AG09309 (cell line): ENCODE data around the gene MMP14.

Experiments
- DNase-seq: peaks from one replicate; pipeline ENCODE4 v3.0.0-alpha.2; 2010; ENCODE audit warnings: low read depth
- H3K4me3 ChIP-seq: 2 replicates; pipeline ENCODE4 v1.5.1; 2011; ENCODE audit warnings: mild to moderate bottlenecking, low read depth, low read length, moderate library complexity; ENCODE audit not compliant: control insufficient read depth
- TF ChIP-seq, protein P1 (sequence below): IDR thresholded peaks from 2 replicates; pipeline ENCODE4 v1.5.1; 2011; ENCODE audit warnings: mild to moderate bottlenecking, low read depth, low read length, inconsistent platforms; ENCODE audit not compliant: insufficient read depth, control insufficient read depth; ENCODE audit errors: missing control alignments

The MMP14 gene

GRCh38 chr14:22837114-22837749 is 847 bp downstream of the MMP14 start:
- no peak for DNase-seq
- TF ChIP-seq, protein P1, sequence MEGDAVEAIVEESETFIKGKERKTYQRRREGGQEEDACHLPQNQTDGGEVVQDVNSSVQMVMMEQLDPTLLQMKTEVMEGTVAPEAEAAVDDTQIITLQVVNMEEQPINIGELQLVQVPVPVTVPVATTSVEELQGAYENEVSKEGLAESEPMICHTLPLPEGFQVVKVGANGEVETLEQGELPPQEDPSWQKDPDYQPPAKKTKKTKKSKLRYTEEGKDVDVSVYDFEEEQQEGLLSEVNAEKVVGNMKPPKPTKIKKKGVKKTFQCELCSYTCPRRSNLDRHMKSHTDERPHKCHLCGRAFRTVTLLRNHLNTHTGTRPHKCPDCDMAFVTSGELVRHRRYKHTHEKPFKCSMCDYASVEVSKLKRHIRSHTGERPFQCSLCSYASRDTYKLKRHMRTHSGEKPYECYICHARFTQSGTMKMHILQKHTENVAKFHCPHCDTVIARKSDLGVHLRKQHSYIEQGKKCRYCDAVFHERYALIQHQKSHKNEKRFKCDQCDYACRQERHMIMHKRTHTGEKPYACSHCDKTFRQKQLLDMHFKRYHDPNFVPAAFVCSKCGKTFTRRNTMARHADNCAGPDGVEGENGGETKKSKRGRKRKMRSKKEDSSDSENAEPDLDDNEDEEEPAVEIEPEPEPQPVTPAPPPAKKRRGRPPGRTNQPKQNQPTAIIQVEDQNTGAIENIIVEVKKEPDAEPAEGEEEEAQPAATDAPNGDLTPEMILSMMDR = no peak
- H3K4me3 ChIP-seq = peak overlapping the region; percentile 86

- TF ChIP-seq, protein P1 = peak; percentile 8
- no peak for DNase-seq
- peak overlapping the region; percentile 86 for H3K4me3 ChIP-seq
Measured at GRCh38 chr14:22837750-22838538, 1.6 kb downstream of the MMP14 start.

DNA sequence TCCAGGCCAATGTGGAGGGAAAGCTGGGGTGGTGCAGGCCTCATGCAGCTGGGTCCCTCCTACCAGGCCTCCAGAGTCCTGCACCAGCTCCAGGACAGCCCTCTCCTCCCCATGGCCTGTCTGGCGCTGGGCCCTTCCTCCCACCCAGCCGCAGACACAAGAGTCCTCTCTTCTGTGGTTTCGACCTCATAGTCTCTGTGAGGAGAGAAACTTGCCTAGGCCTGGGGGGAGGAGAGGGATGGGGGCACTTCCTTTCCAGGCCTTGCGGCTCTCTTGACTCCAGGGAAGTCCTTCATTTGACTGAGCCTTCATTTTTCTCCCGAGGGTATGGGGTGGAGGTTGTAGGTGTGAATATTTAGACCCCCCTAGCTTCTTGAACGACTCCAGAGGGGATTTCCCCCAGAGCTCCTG is 2.3 kb downstream of the MMP14 start:
- H3K4me3 ChIP-seq = peak overlapping the region; percentile 86
- TF ChIP-seq, protein P1 = no peak
- DNase-seq = no peak

GRCh38 chr14:22839159-22839779 is 2.9 kb downstream of the MMP14 start:
- DNase-seq = no peak
- H3K4me3 ChIP-seq = peak overlapping the region; percentile 86
- TF ChIP-seq, protein P1 = no peak

GRCh38 chr14:22841311-22841710 is 4.9 kb downstream of the MMP14 start:
- TF ChIP-seq, protein P1 = no peak
- DNase-seq = no peak
- no peak overlapping the region for H3K4me3 ChIP-seq

DNA sequence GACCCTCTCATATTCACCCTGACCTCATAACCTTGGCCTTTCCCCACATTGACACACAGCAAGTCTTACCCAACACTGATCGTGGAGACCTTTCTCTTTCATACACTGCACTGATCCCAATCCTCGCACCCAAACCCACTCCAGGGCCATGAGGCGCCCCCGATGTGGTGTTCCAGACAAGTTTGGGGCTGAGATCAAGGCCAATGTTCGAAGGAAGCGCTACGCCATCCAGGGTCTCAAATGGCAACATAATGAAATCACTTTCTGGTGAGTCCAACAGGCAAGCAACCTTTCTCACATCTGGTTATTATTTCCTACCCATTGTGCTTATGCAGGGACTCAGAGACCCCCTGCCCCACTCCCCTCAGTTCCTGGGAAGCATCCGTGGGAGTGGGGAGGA is 5.4 kb downstream of the MMP14 start:
- H3K4me3 ChIP-seq = no peak overlapping the region
- DNase-seq = no peak
- TF ChIP-seq, protein P1 = no peak
